NCI-H2196 (cell line): ENCODE measurements around the gene GGTLC2.

Source experiments
- DNase-seq: peaks from one replicate; lab custom pipeline; 2025; ENCODE audit not compliant: unreplicated experiment; lab: John Stamatoyannopoulos, UW

The GGTLC2 gene

GRCh38 chr22:22689621-22690345 is 45.4 kb downstream of the GGTLC2 start:
- DNase-seq = no peak

- no peak for DNase-seq
These were observed 46.6 kb downstream of the GGTLC2 start for GRCh38 chr22:22691055-22691454.

GRCh38 chr22:22691716-22692701 is 47.6 kb downstream of the GGTLC2 start:
- peak; percentile 43 for DNase-seq

- peak; percentile 61 for DNase-seq
These were observed 48.5 kb downstream of the GGTLC2 start for GRCh38 chr22:22692707-22693530.

GRCh38 chr22:22693531-22693884 is 49.1 kb downstream of the GGTLC2 start:
- DNase-seq = no peak

- no peak for DNase-seq
These were observed 49.7 kb downstream of the GGTLC2 start for GRCh38 chr22:22694106-22694505.

GRCh38 chr22:22696104-22696503 is 51.7 kb downstream of the GGTLC2 start:
- no peak for DNase-seq
